ENCODE results near the gene MESP2. TPM values are rescaled to one million over a fixed set of nuclear protein-coding genes. Genes with fewer than 3 reads are reported as not detected.
A peak's percentile ranks its signal among the peaks of the same experiment; 100 is the strongest.

The MESP2 gene
- total and polyA plus RNA-seq, 2 of the 13 experiments (the other 11 are each of a cell fraction or from before 2014, with no cell fraction given) = not detected

DNA sequence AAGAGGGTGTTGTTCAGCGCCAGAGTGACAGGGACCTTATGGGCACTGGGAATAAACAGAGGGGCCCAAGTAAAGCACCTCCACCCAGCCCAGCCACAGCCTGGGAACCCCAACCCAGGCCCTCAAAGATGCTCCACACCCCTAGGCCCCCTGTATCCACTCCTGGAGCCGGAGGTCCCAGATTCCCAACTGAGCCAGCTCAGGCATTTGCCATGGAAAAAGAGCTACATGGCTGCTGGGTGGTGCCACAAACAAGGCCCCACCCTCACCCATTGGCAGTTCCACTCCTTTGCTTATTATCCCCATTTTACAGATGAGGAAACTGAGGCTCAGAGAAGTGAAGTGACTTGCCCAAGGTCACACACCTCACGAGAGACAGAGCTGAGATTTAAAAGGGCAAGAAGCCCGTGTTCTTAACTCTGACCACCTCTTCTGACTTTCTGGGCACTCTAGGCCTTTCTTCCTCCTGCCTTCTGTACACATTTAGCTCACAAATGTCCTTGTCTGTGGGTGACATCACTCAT is 21.6 kb downstream of the MESP2 start:
- no peak overlapping the region for H3K4me3 ChIP-seq (replicated peaks in 1 of 3; ENCODE audit: insufficient read depth in 1 of 3, low read depth in 2 of 3, low read length in 3 of 3)
- BruUV-seq (replicated peaks) = no TSS peak
- H3K27me3 ChIP-seq (ENCODE audit: control insufficient read depth in 1 of 2, insufficient read depth in 2 of 2, low read length in 2 of 2) = no peaks in the 10 kb centered on the region
- peaks cover 43 to 70% of the 10 kb centered on the region in 2 experiments for H3K36me3 ChIP-seq (replicated peaks in 1 of 2; ENCODE audit: control insufficient read depth in 1 of 2, insufficient read depth in 2 of 2, low read length in 2 of 2)
- H2AFZ ChIP-seq (ENCODE audit: low read length) = no peak overlapping the region
- DNase-seq (ENCODE audit: low spot score) (no peak), FAIRE-seq (no peak), ATAC-seq (no peak)
- ChIA-PET CTCF (ENCODE audit: low intra/inter-chr PET ratio, low total read pairs) (no interaction called here), POLR2A (interaction anchor here (0.7 kb wide), 1 partner anchor 17 kb away, joined by 3 read pairs; the partner anchor contains the start of gene ANPEP)
- H3K9me3 ChIP-seq (ENCODE audit: low read length) = no peaks in the 10 kb centered on the region
- no peaks in the 10 kb centered on the region for H3K79me2 ChIP-seq (ENCODE audit: insufficient read depth, low read length)
- WGBS (ENCODE audit: low lambda C conversion rate) = 96% methylated on average over 2 of the region's 4 CpGs
- in situ Hi-C loops (cut with HindIII; ENCODE audit: extremely low pct_ligation_motif_present, low pct_unique_long_range_greater_than_20kb) (no loop called here), intact Hi-C loops (cut with micrococcal nuclease; ENCODE audit: unreplicated experiment) (no loop called here)
- H4K20me1 ChIP-seq (ENCODE audit: insufficient read depth, low read length) = no peaks in the 10 kb centered on the region
- no peak overlapping the region for H3K9ac ChIP-seq (ENCODE audit: insufficient read depth, low read depth, low read length)
- no peak overlapping the region for H3K4me2 ChIP-seq (ENCODE audit: low read depth, low read length)
- TF ChIP-seq ZMYM3 (CRISPR knock-in tag; IDR thresholded peaks at IDR 0.05) (peak; percentile 23; the same call in 1 of the 2 replicates), SNAI1 (CRISPR knock-in tag; IDR thresholded peaks at IDR 0.05; ENCODE audit: borderline replicate concordance) (no peak), ZNF629 (CRISPR knock-in tag; conservative IDR thresholded peaks at IDR 0.05) (peak; percentile 87)
- H3K27ac ChIP-seq (ENCODE audit: extremely low read length, insufficient read depth, low read length) = no peak overlapping the region
- peaks cover 17% of the 10 kb centered on the region for H3K4me1 ChIP-seq (ENCODE audit: insufficient read depth, low read length)

- FAIRE-seq = no peak
- no peaks in the 10 kb centered on the region for H3K79me2 ChIP-seq (ENCODE audit: insufficient read depth, low read length)
- intact Hi-C loops (cut with micrococcal nuclease; ENCODE audit: unreplicated experiment) (no loop called here), in situ Hi-C loops (cut with HindIII; ENCODE audit: extremely low pct_ligation_motif_present, low pct_unique_long_range_greater_than_20kb) (no loop called here)
- ChIA-PET POLR2A (interaction anchor here (2.0 kb wide), 1 partner anchor 13 kb away, joined by 5 read pairs; no protein-coding TSS in a partner anchor), CTCF (ENCODE audit: low intra/inter-chr PET ratio, low total read pairs) (no interaction called here)
- no peak overlapping the region for H3K27ac ChIP-seq (ENCODE audit: extremely low read length, insufficient read depth, low read length)
- H3K36me3 ChIP-seq (replicated peaks in 1 of 2; ENCODE audit: control insufficient read depth in 1 of 2, insufficient read depth in 2 of 2, low read length in 2 of 2) = peaks cover 49 to 77% of the 10 kb centered on the region in 2 experiments
- BruUV-seq (replicated peaks) = no TSS peak
- peaks cover 20% of the 10 kb centered on the region for H3K4me1 ChIP-seq (ENCODE audit: insufficient read depth, low read length)
- no peaks in the 10 kb centered on the region for H3K27me3 ChIP-seq (ENCODE audit: control insufficient read depth in 1 of 2, insufficient read depth in 2 of 2, low read length in 2 of 2)
- H3K4me3 ChIP-seq (replicated peaks in 1 of 3; ENCODE audit: insufficient read depth in 1 of 3, low read depth in 2 of 3, low read length in 3 of 3) = no peak overlapping the region
- no peak overlapping the region for H3K9ac ChIP-seq (ENCODE audit: insufficient read depth, low read depth, low read length)
- no peak overlapping the region for H3K4me2 ChIP-seq (ENCODE audit: low read depth, low read length)
- no peaks in the 10 kb centered on the region for H3K9me3 ChIP-seq (ENCODE audit: low read length)
- no peaks in the 10 kb centered on the region for H4K20me1 ChIP-seq (ENCODE audit: insufficient read depth, low read length)
- 97% methylated on average over 13 of the region's 20 CpGs for WGBS (ENCODE audit: low lambda C conversion rate)
- no peak overlapping the region for H2AFZ ChIP-seq (ENCODE audit: low read length)
- no peak for DNase-seq (ENCODE audit: low spot score)
- TF ChIP-seq EHMT2 (IDR thresholded peaks at IDR 0.05; ENCODE audit: borderline replicate concordance, low read depth, low read length) (no peak), RBFOX2 (IDR thresholded peaks at IDR 0.05; ENCODE audit: low read depth, low read length) (peak; percentile 42; the same call in 1 of the 2 replicates), AGO2 (optimal IDR thresholded peaks at IDR 0.05; ENCODE audit: low read depth, low read length) (peak; percentile 70), ZNF629 (CRISPR knock-in tag; conservative IDR thresholded peaks at IDR 0.05) (peak; percentile 49), ZNF276 (CRISPR knock-in tag; IDR thresholded peaks at IDR 0.05; ENCODE audit: low read depth) (no peak), MTA1 (CRISPR knock-in tag; IDR thresholded peaks at IDR 0.05; ENCODE audit: borderline replicate concordance) (0 out of 2 replicates have a peak, but pooled peaks have one; percentile 15)
- ATAC-seq = no peak
Measured at GRCh38 chr15:89799011-89799911, 23.1 kb downstream of the MESP2 start.
